Pancreas (tissue), 10 donors: ENCODE data around the gene FAM193A. TPM values are rescaled to one million over a fixed set of nuclear protein-coding genes. Genes with fewer than 3 reads are reported as not detected.

Experiments used
- ATAC-seq, 4 donors: fragments of 200-7000 bp; cut with Tn5 transposase; one replicate each; pipeline versions ENCODE4 v1.8.0 to v1.9.1; 2020; ENCODE audit warnings: mild to moderate bottlenecking in 4 of 4, moderate library complexity in 4 of 4
- DNase-seq, 6 donors: peaks; one replicate each; pipeline ENCODE4 v3.0.0-alpha.2; 2020
- FAIRE-seq: peaks from 2 replicates; lab custom pipeline; 2012; peaks lifted over from hg19 to GRCh38; lab: Jason Lieb, UNC
- H3K27ac ChIP-seq, 4 donors: fragments of 200-600 bp; sonication (generic); 1 replicate in 3 of 4; 2 replicates in 1 of 4; pipeline versions ENCODE4 v1.5.0 to v1.8.0; 2020
- H3K27me3 ChIP-seq, 4 donors: fragments of 200-600 bp; one replicate each; pipeline ENCODE4 v1.8.0; 2021
- H3K36me3 ChIP-seq, 3 donors: fragments of 200-600 bp; sonication (generic) in 1 of 3; one replicate each; pipeline versions ENCODE4 v1.5.0 to v1.8.0; 2020 to 2021
- H3K4me1 ChIP-seq, 3 donors: fragments of 200-600 bp; one replicate each; pipeline ENCODE4 v1.8.0; 2021
- H3K4me3 ChIP-seq, 4 donors: fragments of 200-600 bp; sonication (generic) in 2 of 4; one replicate each; pipeline versions ENCODE4 v1.5.0 to v1.8.0; 2020 to 2021
- H3K9me3 ChIP-seq, 4 donors: fragments of 200-600 bp; one replicate each; pipeline ENCODE4 v1.8.0; 2021
- WGBS, 2 donors: extraction: QIAGEN DNeasy Blood & Tissue Kit; methylation state at CpG; one replicate each; pipeline ENCODE4 v1.1.7; 2013; 5-methylcytosine and 5-hydroxymethylcytosine counted together
- intact Hi-C, 3 donors: fragments of 100-400 bp; cut with DNase I; formaldehyde crosslinking; loops; one replicate each; pipeline versions ENCODE4 v1.11.1 to v1.14.2; 2022
- polyA plus RNA-seq, 2 donors: library from polyadenylated mRNA; stranded (reverse); fragments of 200-250 nt; gene quantifications; one replicate each; pipeline ENCODE4 v1.2.3, GENCODE V29; 2013
- total RNA-seq, 6 donors: library from RNA; stranded (reverse); fragmentation: NEBNext Ultra II Directional in 4 of 6; extraction: Animal tissue kit (Norgen Biotek cat#: 25700) in 4 of 6; gene quantifications; one replicate each; pipeline versions ENCODE4 v1.2.1 to v1.2.4, GENCODE V29; 2021 to 2023
- TF ChIP-seq, protein P1 (sequence below), 4 donors: fragments of 200-600 bp; sonication (generic) in 3 of 4; IDR thresholded peaks; one replicate each; pipeline versions ENCODE4 v1.5.0 to v1.8.0; 2021; ENCODE audit warnings: antibody characterized with exemption in 4 of 4
- donor health status: healthy with polysubstance abuse.
- donor health status: DM: no; HTN: no; CAD: no; lungs with moderate emphysema.
- donor health status: DM: no; HTN: no; CAD: no.
- donor health status: control.
- donor health status: control.
- donor health status: Bipolar disorder and iron deficiency.
- donor health status: DM: yes; HTN: yes; CAD: no.
- donor health status: DM: no; HTN: no; CAD: no.
- donor health status: DM: no; HTN: no; CAD: no.
- donor health status: DM: yes; HTN: yes; CAD: no.

The FAM193A gene
- total and polyA plus RNA-seq, 8 donors = 10.1 to 17.0 (median 10.7) TPM

DNA sequence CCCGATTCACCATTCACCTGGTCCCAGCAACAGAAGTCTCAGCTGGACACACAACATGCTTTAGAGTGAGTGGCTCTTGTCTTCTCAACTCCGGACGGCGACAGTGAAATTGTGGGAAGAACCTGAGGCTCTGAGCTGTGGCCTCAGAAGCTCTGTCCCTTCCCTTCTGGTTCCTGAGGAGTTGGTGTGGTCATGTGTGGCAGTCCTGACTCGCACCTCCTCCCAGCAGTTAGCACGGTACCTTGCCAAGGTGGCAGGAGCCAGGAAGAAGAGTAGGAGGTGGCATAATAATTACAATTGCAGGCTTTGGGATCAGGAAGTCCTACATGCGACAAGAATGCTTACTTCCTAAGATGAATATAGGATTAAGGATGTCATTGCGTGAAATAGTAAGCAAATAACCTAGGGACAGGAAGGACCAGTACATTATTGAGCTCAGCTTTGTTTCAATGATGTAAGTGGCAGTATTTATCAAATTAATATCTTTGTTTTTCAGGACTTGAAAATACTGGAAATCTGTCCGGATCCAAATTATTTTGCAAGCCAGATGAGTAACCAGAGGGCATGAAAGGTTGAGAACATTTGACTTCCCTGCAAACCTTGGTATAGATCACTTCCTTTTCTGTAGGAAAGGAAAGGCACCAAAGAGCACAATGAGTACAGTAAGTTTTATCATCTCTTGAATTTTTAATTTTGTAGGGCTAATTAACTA is 46.5 kb upstream of the FAM193A start:
- TF ChIP-seq, protein P1, sequence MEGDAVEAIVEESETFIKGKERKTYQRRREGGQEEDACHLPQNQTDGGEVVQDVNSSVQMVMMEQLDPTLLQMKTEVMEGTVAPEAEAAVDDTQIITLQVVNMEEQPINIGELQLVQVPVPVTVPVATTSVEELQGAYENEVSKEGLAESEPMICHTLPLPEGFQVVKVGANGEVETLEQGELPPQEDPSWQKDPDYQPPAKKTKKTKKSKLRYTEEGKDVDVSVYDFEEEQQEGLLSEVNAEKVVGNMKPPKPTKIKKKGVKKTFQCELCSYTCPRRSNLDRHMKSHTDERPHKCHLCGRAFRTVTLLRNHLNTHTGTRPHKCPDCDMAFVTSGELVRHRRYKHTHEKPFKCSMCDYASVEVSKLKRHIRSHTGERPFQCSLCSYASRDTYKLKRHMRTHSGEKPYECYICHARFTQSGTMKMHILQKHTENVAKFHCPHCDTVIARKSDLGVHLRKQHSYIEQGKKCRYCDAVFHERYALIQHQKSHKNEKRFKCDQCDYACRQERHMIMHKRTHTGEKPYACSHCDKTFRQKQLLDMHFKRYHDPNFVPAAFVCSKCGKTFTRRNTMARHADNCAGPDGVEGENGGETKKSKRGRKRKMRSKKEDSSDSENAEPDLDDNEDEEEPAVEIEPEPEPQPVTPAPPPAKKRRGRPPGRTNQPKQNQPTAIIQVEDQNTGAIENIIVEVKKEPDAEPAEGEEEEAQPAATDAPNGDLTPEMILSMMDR (IDR thresholded peaks at IDR 0.05) = no peak
- intact Hi-C loops = no loop called here
- Histone ChIP-seq H3K4me3 (no peak overlapping the region), H3K36me3 (peaks cover 0 to 11% (median 4%) of the 10 kb centered on the region in 3 donors), H3K4me1 (peaks cover 3 to 22% (median 5%) of the 10 kb centered on the region in 3 donors), H3K27ac (no peak overlapping the region), H3K27me3 (no peaks in the 10 kb centered on the region), H3K9me3 (no peaks in the 10 kb centered on the region)
- DNase-seq (no peak), ATAC-seq (no peak), FAIRE-seq (no peak)
- WGBS, 2 donors = 82% methylated on average over 9 of the region's 9 CpGs

DNA sequence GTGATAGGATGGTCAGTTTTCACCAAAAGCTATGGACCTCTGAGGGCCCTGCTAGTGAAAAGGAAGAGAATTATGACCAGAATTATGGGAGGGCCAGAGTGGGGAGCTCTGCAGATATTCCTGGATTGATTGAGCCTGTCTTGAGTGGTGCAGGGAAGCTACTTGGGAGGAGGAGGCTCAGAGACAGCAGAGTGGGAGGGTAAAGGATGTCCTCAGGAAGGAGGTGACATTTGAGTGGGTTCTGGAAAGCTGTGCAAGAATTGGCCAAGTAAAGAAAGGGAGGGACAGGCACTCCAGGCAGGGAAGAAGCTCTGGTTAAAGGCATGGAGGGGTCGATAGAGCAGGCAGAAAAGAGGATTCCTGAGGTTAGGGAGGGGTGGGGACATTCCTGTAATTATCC is 43.5 kb upstream of the FAM193A start:
- intact Hi-C loops = no loop called here
- TF ChIP-seq, protein P1 (IDR thresholded peaks at IDR 0.05) = no peak
- Histone ChIP-seq H3K27ac (no peak overlapping the region), H3K4me3 (no peak overlapping the region), H3K4me1 (peaks cover 0 to 13% (median 5%) of the 10 kb centered on the region in 3 donors), H3K9me3 (no peaks in the 10 kb centered on the region), H3K36me3 (peaks cover 0 to 21% (median 4%) of the 10 kb centered on the region in 3 donors), H3K27me3 (no peaks in the 10 kb centered on the region)
- ATAC-seq (no peak), FAIRE-seq (no peak), DNase-seq (no peak)
- WGBS, 2 donors = 75 to 88% methylated on average over 1 of the region's 1 CpG

DNA sequence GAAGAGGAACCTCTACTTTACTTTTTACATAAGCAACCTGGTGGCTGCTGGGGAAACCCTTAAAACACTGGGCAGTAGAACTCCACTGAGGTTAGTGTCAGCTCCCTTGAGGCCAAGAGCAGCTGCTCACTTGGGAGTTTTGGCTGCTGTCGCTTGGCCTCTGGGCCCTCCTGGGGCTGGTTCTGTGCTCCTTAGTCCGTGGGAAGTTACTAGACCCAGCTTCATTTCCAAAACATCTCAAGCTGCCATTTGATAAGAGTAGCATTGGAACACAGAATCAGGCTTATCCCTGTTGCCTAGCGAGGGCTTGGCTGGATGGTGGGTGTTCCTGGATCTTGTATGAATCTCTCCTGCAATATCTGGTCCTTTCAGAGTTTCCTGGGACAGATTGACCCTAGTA is 41.5 kb upstream of the FAM193A start:
- no peaks in the 10 kb centered on the region for H3K27me3 ChIP-seq
- H3K9me3 ChIP-seq = no peaks in the 10 kb centered on the region
- peaks cover 0 to 39% (median 4%) of the 10 kb centered on the region in 3 donors for H3K36me3 ChIP-seq
- ATAC-seq = peak in 2 of 4 donors; percentile 11 to 36
- peaks cover 0 to 13% (median 5%) of the 10 kb centered on the region in 3 donors for H3K4me1 ChIP-seq
- H3K4me3 ChIP-seq = no peak overlapping the region
- TF ChIP-seq, protein P1 (IDR thresholded peaks at IDR 0.05) = no peak
- FAIRE-seq = no peak
- 73 to 76% methylated on average over 3 of the region's 3 CpGs for WGBS, 2 donors
- H3K27ac ChIP-seq = peak overlapping the region in 1 of 4 donors; percentile 52
- DNase-seq = no peak
- intact Hi-C loops = no loop called here

DNA sequence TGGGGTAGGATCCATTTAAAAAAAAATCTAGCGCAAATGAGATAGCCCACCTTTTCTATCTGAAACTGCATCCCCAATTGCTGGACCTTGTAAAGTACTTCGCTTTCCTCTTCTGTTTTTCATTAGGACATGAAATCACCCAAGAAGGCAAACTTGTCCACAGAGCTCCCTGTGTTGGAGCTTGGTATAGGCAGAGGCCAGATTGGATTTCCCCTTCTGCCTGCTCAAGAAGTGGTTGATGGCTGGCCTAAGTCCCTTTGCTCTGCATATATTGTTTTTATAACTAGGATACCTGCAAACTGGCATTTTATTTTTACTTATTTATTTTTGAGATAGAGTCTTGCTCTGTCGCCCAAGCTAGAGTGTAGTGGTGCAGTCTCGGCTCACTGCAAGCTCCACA is 39.1 kb upstream of the FAM193A start:
- FAIRE-seq (no peak), ATAC-seq (no peak), DNase-seq (no peak)
- Histone ChIP-seq H3K9me3 (no peaks in the 10 kb centered on the region), H3K4me1 (peaks cover 0 to 13% (median 5%) of the 10 kb centered on the region in 3 donors), H3K4me3 (no peak overlapping the region), H3K36me3 (peaks cover 7 to 49% (median 7%) of the 10 kb centered on the region in 3 donors), H3K27me3 (no peaks in the 10 kb centered on the region), H3K27ac (no peak overlapping the region)
- WGBS, 2 donors = 96 to 97% methylated on average over 4 of the region's 4 CpGs
- TF ChIP-seq, protein P1 (IDR thresholded peaks at IDR 0.05) = no peak
- intact Hi-C loops = no loop called here

DNA sequence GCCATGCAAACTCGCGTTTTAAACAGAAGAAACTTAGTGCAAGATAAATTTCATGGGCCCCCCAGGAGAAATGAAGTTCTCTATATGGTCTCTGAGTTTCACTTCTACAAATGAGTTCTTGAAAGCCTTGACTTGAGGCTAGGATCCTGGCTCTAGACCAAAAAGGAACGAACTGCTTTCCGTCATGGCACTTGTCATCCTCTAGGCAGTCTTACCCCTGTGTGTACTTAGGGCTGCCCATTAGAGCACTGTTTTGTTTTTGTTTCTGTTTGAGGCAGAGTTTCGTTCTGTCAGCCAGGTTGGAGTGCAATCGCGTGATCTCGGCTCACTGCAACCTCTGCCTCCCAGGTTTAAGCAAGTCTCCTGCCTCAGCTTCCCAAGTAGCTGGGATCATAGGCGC is 38.5 kb upstream of the FAM193A start:
- Histone ChIP-seq H3K27ac (no peak overlapping the region), H3K4me1 (peaks cover 0 to 13% (median 5%) of the 10 kb centered on the region in 3 donors), H3K36me3 (peaks cover 7 to 49% (median 7%) of the 10 kb centered on the region in 3 donors), H3K27me3 (no peaks in the 10 kb centered on the region), H3K4me3 (no peak overlapping the region), H3K9me3 (no peaks in the 10 kb centered on the region)
- FAIRE-seq (no peak), ATAC-seq (peak in 2 of 4 donors; percentile 58 to 68), DNase-seq (no peak)
- intact Hi-C loops = no loop called here
- TF ChIP-seq, protein P1 (IDR thresholded peaks at IDR 0.05) = no peak
- WGBS, 2 donors = 92 to 94% methylated on average over 9 of the region's 9 CpGs
